ENCODE data around the gene PEX5. TPM values are rescaled to one million over a fixed set of nuclear protein-coding genes. Genes with fewer than 3 reads are reported as not detected.
"Not testable (repeated sequence)": the region's sequence is repeated elsewhere in the genome, so short reads cannot be mapped to it uniquely, and the experiment has no call there.

The PEX5 gene
- total RNA-seq, 1 donor from 2014 or later: 65.4 TPM

GRCh38 chr12:7242176-7243101 lies 53.0 kb downstream of the PEX5 start:
- Mint-ChIP-seq H3K9me3 (ENCODE audit: low read depth) (peaks cover 20% of the 10 kb centered on the region), H3K27me3 (no peaks in the 10 kb centered on the region), H3K36me3 (ENCODE audit: insufficient read depth) (no peaks in the 10 kb centered on the region), H3K27ac (no peak overlapping the region), H3K4me1 (ENCODE audit: low read depth) (peaks cover 5% of the 10 kb centered on the region), H3K4me3 (ENCODE audit: low read depth) (no peak overlapping the region)
- no peak for DNase-seq (ENCODE audit: low spot score, unreplicated experiment)
- TF ChIP-seq, protein P1, sequence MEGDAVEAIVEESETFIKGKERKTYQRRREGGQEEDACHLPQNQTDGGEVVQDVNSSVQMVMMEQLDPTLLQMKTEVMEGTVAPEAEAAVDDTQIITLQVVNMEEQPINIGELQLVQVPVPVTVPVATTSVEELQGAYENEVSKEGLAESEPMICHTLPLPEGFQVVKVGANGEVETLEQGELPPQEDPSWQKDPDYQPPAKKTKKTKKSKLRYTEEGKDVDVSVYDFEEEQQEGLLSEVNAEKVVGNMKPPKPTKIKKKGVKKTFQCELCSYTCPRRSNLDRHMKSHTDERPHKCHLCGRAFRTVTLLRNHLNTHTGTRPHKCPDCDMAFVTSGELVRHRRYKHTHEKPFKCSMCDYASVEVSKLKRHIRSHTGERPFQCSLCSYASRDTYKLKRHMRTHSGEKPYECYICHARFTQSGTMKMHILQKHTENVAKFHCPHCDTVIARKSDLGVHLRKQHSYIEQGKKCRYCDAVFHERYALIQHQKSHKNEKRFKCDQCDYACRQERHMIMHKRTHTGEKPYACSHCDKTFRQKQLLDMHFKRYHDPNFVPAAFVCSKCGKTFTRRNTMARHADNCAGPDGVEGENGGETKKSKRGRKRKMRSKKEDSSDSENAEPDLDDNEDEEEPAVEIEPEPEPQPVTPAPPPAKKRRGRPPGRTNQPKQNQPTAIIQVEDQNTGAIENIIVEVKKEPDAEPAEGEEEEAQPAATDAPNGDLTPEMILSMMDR (IDR thresholded peaks at IDR 0.05; ENCODE audit: unreplicated experiment): no peak

GRCh38 chr12:7251328-7251996 lies 62.0 kb downstream of the PEX5 start:
- H3K4me3 Mint-ChIP-seq (ENCODE audit: low read depth); H3K27me3 Mint-ChIP-seq; H3K4me1 Mint-ChIP-seq (ENCODE audit: low read depth); H3K27ac Mint-ChIP-seq; H3K36me3 Mint-ChIP-seq (ENCODE audit: insufficient read depth); DNase-seq (ENCODE audit: low spot score, unreplicated experiment): not testable (repeated sequence)
- peaks cover 23% of the 10 kb centered on the region for H3K9me3 Mint-ChIP-seq (ENCODE audit: low read depth)

DNA sequence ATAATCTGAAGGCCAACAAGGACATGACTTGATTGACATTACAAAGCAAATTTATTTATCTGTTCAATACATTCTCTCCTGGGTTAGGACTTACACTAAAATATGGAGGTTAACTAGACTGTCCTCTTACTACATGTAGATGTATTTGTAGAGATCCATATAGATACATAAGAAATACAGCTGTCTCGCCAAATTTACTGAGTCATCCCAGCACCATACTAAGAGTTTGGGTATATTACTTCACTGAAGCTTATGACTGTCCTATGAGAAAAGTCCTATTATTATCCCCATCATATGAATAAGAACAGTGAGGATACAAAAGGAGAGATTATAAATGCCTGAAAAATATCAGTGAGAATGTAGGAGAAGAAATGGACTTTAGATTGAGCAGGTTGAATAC lies 69.6 kb downstream of the PEX5 start:
- H3K9me3 Mint-ChIP-seq (ENCODE audit: low read depth): peaks cover 4% of the 10 kb centered on the region

More for the DNA sequence above, 69.6 kb downstream of the PEX5 start:
- no peak for DNase-seq (ENCODE audit: low spot score, unreplicated experiment)
- H3K27ac Mint-ChIP-seq: no peak overlapping the region
- TF ChIP-seq, protein P1 (IDR thresholded peaks at IDR 0.05; ENCODE audit: unreplicated experiment): no peak
- H3K27me3 Mint-ChIP-seq: no peaks in the 10 kb centered on the region
- no peak overlapping the region for H3K4me3 Mint-ChIP-seq (ENCODE audit: low read depth)
- H3K4me1 Mint-ChIP-seq (ENCODE audit: low read depth): no peaks in the 10 kb centered on the region
- no peaks in the 10 kb centered on the region for H3K36me3 Mint-ChIP-seq (ENCODE audit: insufficient read depth)

Other genes with a start within 250 kb of the PEX5 start
- gene RNU7-1, start 245.9 kb upstream of the PEX5 start, total RNA-seq: not detected in 2 replicates
- gene C12orf57, start 245.7 kb upstream of the PEX5 start, total RNA-seq: 268 and 277 TPM in 2 replicates
- 65.4 and 70.2 TPM in 2 replicates for gene PTPN6, start 238.3 kb upstream of the PEX5 start, total RNA-seq
- gene PHB2, start 219.0 kb upstream of the PEX5 start, total RNA-seq: 339 and 353 TPM in 2 replicates
- gene EMG1, start 218.8 kb upstream of the PEX5 start, total RNA-seq: 67.9 and 73.1 TPM in 2 replicates
- 77.9 and 81.8 TPM in 2 replicates for gene LPCAT3, start 171.2 kb upstream of the PEX5 start, total RNA-seq
- gene C1S, start 129.0 kb upstream of the PEX5 start, total RNA-seq: 4.1 and 4.8 TPM in 2 replicates
- gene C1R, start 97.2 kb upstream of the PEX5 start, total RNA-seq: 10.2 and 10.3 TPM in 2 replicates
- gene C1RL, start 80.5 kb upstream of the PEX5 start, total RNA-seq: 95.9 and 105 TPM in 2 replicates
- gene RBP5, start 60.8 kb upstream of the PEX5 start, total RNA-seq: 5.8 and 7.6 TPM in 2 replicates
- 202 and 204 TPM in 2 replicates for gene CLSTN3, start 59.3 kb upstream of the PEX5 start, total RNA-seq
- gene ACSM4, start 114.4 kb downstream of the PEX5 start, total RNA-seq: not detected in 2 replicates